Activated T-cell treated with anti-CD3 and anti-CD28 coated beads, Interleukin-2, amount 50 U/mL, for 24 hours (primary cell): Measurements from ENCODE around the gene LSM14A.

Source experiments
- DNase-seq: peaks from one replicate; pipeline ENCODE4 v3.0.0-alpha.2; 2020
- H3K27ac Mint-ChIP-seq: 2 replicates; pipeline ENCODE4 v1.8.0; 2020; ENCODE audit warnings: mild to moderate bottlenecking, mixed read lengths
- H3K27me3 Mint-ChIP-seq: 2 replicates; pipeline ENCODE4 v1.8.0; 2020; ENCODE audit warnings: mixed read lengths
- H3K36me3 Mint-ChIP-seq: 2 replicates; pipeline ENCODE4 v1.8.0; 2020; ENCODE audit warnings: low read depth, mixed read lengths
- H3K4me1 Mint-ChIP-seq: 2 replicates; pipeline ENCODE4 v1.8.0; 2020; ENCODE audit warnings: low read depth, mixed read lengths
- H3K4me3 Mint-ChIP-seq: 2 replicates; pipeline ENCODE4 v1.8.0; 2020; ENCODE audit warnings: mild to moderate bottlenecking, moderate library complexity, mixed read lengths
- H3K9me3 Mint-ChIP-seq: 2 replicates; pipeline ENCODE4 v1.8.0; 2020; ENCODE audit warnings: mixed read lengths

Gene LSM14A

GRCh38 chr19:34257559-34257924 is 85.2 kb downstream of the LSM14A start:
- peaks cover 60% of the 10 kb centered on the region for H3K4me1 Mint-ChIP-seq
- H3K36me3 Mint-ChIP-seq, result peaks cover 12% of the 10 kb centered on the region
- peak overlapping the region; percentile 16 for H3K27ac Mint-ChIP-seq
- no peaks in the 10 kb centered on the region for H3K27me3 Mint-ChIP-seq
- H3K9me3 Mint-ChIP-seq, result no peaks in the 10 kb centered on the region
- no peak overlapping the region for H3K4me3 Mint-ChIP-seq
- DNase-seq, result no peak

DNA sequence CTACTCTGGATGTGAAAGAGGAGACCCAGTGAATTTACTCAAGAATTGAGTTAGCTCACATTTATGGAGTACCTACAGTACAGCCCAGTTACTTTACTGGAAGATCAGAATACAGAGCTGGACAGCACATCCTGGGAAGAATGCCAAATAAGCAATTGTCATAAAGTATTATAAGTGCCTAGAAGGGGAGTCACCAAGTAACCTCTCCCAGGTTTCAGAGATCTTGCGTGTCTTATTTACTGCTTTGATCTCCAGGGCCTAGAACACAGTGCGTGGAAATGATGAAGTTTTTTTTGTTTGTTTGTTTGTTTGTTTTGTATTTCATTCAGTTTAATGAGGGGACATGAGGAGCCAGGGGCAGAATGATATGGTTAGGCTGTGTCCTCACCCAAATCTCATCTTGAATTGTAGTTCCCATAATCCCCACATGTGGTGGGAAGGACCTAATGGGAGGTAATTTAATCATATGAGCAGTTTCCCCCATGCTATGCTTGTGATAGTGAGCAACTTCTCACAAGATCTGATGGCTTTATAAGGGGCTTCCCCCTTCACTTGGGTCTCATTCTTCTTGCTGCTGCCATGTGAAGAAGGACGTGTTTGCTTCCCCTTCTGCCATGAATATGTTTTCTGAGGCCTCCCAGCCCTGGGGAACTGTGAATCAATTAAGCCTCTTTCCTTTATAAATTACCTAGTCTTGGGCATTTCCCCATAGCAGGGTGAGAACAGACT is 87.2 kb downstream of the LSM14A start:
- Mint-ChIP-seq H3K4me1 (peaks cover 56% of the 10 kb centered on the region), H3K4me3 (no peak overlapping the region), H3K27me3 (no peaks in the 10 kb centered on the region), H3K36me3 (peaks cover 11% of the 10 kb centered on the region), H3K27ac (peak overlapping the region; percentile 55), H3K9me3 (no peaks in the 10 kb centered on the region)
- no peak for DNase-seq

DNA sequence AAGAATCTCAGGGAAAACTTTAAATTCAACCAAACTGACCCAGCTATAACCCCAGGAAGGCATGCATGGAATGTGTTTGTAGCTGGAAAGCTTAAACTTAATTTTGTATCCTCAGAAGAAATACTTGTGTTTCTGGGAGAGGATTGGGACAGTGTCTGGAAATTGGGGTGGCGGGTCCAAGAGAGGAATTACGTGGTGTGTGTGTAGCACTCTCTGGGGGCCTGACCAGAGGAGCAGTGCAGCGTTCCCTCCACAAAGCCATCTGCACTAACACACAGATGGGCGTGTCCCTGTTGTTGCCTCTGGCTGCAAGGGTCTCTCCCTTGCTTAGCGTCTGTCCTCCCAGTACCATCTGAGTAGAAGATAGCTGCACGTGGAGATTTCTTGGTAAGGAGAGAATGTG is 88.5 kb downstream of the LSM14A start:
- Mint-ChIP-seq H3K36me3 (peaks cover 8% of the 10 kb centered on the region), H3K27me3 (no peaks in the 10 kb centered on the region), H3K9me3 (no peaks in the 10 kb centered on the region), H3K4me1 (peaks cover 62% of the 10 kb centered on the region), H3K27ac (no peak overlapping the region), H3K4me3 (no peak overlapping the region)
- DNase-seq, result no peak

DNA sequence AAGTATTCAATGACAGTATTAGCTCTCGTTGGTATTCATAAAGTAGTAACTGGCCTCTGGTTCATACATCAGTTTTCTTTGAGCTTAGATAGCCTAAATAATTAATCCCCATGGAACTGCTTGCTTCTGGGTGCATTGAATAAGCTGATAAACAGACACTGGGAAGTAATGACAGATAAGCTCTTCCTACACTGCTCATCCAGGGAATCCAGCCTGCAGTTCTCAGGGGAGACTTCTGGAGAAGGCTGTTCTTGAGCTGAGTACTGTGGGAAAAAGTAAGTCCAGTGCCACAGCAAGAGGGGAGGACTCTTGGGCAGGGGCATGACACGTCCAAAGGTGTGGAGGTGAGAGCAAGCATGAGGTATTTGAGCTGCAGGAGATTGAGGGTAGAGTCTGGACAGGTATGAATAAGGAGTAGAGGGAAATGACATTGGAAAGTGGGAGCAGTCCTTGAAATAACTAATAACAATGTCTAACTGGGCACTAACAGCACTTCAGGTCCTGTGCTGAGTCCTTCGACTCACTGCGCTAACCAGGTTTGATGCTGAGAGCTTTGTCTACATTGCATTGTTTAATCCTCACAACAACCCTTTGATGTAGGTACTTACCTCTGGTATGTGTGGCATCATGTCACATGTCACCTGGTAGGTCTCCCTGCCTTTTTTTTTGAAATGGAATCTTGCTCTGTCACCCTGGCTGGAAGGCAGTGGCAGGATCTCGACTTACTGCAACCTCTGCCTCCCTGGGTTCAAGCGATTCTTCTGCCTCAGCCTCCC is 89.2 kb downstream of the LSM14A start:
- Mint-ChIP-seq H3K9me3 (no peaks in the 10 kb centered on the region), H3K27me3 (no peaks in the 10 kb centered on the region), H3K36me3 (peaks cover 8% of the 10 kb centered on the region), H3K4me1 (peaks cover 64% of the 10 kb centered on the region), H3K27ac (no peak overlapping the region), H3K4me3 (no peak overlapping the region)
- DNase-seq, result no peak

DNA sequence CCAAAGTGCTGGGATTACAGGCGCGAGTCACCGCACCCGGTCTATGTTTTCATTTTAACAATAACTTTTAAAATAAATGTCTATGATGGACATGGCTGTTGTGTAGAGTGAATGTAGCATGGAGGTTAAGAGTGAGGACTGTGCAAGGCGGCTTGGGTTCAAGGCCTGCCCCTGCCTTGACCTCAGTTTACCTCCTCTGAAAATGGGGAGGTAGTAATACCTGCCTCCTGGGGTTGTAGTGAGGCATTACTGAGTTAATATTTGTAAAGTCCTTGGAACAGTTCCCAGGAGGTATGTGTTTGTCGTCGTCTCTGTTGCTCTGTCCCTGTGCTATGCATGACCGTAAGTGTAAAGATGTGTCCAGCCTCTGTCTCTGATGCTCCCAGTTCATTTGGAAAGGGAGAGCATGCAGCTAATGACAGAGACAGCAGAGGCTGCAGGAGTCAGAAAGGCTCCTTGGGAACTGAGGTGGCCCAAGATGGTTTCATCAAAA is 91.5 kb downstream of the LSM14A start:
- Mint-ChIP-seq H3K9me3 (no peaks in the 10 kb centered on the region), H3K36me3 (peaks cover 7% of the 10 kb centered on the region), H3K27me3 (no peaks in the 10 kb centered on the region), H3K27ac (peak overlapping the region; percentile 37), H3K4me1 (peaks cover 60% of the 10 kb centered on the region), H3K4me3 (no peak overlapping the region)
- no peak for DNase-seq

- Mint-ChIP-seq H3K4me1 (peaks cover 64% of the 10 kb centered on the region), H3K27ac (peak overlapping the region; percentile 62)
Measured at GRCh38 chr19:34265221-34265650, 92.9 kb downstream of the LSM14A start.

DNA sequence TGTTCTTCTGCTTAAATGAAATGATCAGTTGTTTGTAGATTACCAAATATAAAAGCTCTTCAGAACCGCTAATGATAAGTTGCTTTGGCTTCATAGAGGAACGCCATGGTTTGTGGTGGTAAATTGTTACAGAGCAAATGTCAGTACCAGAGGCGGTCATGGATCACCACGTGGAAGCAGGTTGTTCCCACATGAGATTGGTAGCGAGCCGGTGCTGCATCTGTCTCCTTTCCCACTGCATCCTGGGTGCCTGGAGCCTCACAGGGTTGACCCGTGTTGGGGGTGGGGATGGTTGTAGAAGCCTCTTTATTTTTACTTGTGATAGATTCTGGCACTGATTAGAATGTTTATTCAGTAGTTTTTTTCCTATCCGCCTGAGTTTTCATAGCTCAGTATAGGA is 96.8 kb downstream of the LSM14A start:
- Mint-ChIP-seq H3K27me3 (no peaks in the 10 kb centered on the region), H3K4me1 (peaks cover 74% of the 10 kb centered on the region), H3K27ac (peak overlapping the region; percentile 78), H3K36me3 (peaks cover 3% of the 10 kb centered on the region), H3K4me3 (peak overlapping the region; percentile 32), H3K9me3 (no peaks in the 10 kb centered on the region)
- DNase-seq, result no peak

More at GRCh38 chr19:34265221-34265650, 92.9 kb downstream of the LSM14A start:
- Mint-ChIP-seq H3K36me3 (peaks cover 3% of the 10 kb centered on the region), H3K9me3 (no peaks in the 10 kb centered on the region), H3K4me3 (no peak overlapping the region), H3K27me3 (no peaks in the 10 kb centered on the region)
- no peak for DNase-seq

GRCh38 chr19:34269489-34269888 is 97.2 kb downstream of the LSM14A start:
- DNase-seq, result no peak
- H3K4me3 Mint-ChIP-seq, result peak overlapping the region; percentile 64
- H3K27ac Mint-ChIP-seq, result peak overlapping the region; percentile 94
- H3K4me1 Mint-ChIP-seq, result peaks cover 76% of the 10 kb centered on the region
- no peaks in the 10 kb centered on the region for H3K27me3 Mint-ChIP-seq
- H3K36me3 Mint-ChIP-seq, result peaks cover 5% of the 10 kb centered on the region
- no peaks in the 10 kb centered on the region for H3K9me3 Mint-ChIP-seq

- H3K4me3 Mint-ChIP-seq, result peak overlapping the region; percentile 64
- peak; percentile 64 for DNase-seq
- H3K4me1 Mint-ChIP-seq, result peaks cover 75% of the 10 kb centered on the region
- H3K36me3 Mint-ChIP-seq, result peaks cover 6% of the 10 kb centered on the region
- peak overlapping the region; percentile 94 for H3K27ac Mint-ChIP-seq
- H3K27me3 Mint-ChIP-seq, result no peaks in the 10 kb centered on the region
- no peaks in the 10 kb centered on the region for H3K9me3 Mint-ChIP-seq
Measured at GRCh38 chr19:34269968-34270621, 97.8 kb downstream of the LSM14A start.

- H3K4me1 Mint-ChIP-seq, result peaks cover 82% of the 10 kb centered on the region
- DNase-seq, result no peak
- no peak overlapping the region for H3K27ac Mint-ChIP-seq
- H3K27me3 Mint-ChIP-seq, result no peaks in the 10 kb centered on the region
- H3K9me3 Mint-ChIP-seq, result peaks cover 5% of the 10 kb centered on the region
- no peak overlapping the region for H3K4me3 Mint-ChIP-seq
- peaks cover 10% of the 10 kb centered on the region for H3K36me3 Mint-ChIP-seq
Measured at GRCh38 chr19:34273121-34273520, 100.8 kb downstream of the LSM14A start.

- Mint-ChIP-seq H3K27me3 (no peaks in the 10 kb centered on the region), H3K4me1 (peaks cover 76% of the 10 kb centered on the region)
Measured at GRCh38 chr19:34274284-34274826, 102.1 kb downstream of the LSM14A start.

DNA sequence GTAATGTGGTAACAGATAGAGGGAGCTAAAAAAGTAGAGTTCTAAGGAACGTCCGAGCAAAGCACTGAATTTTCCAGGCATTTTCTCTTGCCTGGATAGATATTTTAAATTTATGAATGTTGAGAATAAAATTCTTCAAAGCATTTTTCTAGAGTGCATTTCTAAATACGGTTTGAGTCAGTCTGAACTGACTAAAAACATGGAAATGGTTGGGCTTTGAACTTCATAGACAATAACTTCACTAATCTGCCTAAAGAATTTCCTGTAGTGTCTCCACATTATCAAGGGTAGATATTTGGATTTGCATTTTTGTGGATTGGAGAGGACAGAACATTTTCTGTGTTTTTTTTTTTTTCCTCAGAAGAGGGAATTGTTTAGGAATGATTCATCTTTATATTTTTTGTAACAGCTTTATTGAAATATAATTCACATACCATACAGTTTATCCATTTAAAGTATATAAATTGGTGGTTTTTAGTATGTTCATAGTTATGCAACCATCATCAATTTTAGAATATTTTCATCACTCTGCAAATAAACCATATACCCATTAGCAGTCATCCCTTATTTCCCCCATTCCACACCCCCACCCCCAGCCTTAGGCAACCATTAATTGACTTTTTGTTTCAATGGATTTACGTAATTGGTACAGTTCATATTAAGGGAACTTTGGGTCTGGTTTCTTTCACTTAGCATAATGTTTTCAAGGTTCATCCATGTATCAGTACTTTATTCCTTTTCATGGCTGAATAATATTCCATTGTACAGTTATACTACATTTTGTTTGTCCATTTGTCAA is 102.7 kb downstream of the LSM14A start:
- Mint-ChIP-seq H3K9me3 (peaks cover 5% of the 10 kb centered on the region), H3K27ac (peak overlapping the region; percentile 9), H3K4me3 (no peak overlapping the region), H3K27me3 (no peaks in the 10 kb centered on the region), H3K36me3 (peaks cover 10% of the 10 kb centered on the region), H3K4me1 (peaks cover 72% of the 10 kb centered on the region)
- no peak for DNase-seq

More at GRCh38 chr19:34274284-34274826, 102.1 kb downstream of the LSM14A start:
- no peak overlapping the region for H3K4me3 Mint-ChIP-seq
- peak overlapping the region; percentile 9 for H3K27ac Mint-ChIP-seq
- peaks cover 5% of the 10 kb centered on the region for H3K9me3 Mint-ChIP-seq
- DNase-seq, result no peak
- H3K36me3 Mint-ChIP-seq, result peaks cover 10% of the 10 kb centered on the region

DNA sequence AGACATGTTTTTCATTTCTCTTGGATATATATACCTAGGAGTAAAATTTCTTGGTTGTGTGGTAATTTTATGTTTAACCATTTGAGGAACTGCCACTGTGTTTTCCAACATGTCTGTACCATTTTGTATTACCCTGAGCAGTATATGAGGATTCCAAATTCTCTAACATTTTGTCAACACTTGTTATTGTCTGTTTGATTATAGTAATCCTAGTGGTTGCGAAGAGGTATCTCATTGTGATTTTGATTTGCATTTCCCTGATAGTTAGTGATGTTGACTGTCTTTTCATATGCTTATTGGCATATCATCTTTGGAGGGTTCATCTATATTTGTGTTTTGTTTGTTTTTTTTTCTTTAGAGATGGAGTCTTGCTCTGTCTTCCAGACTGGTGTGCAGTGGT is 103.4 kb downstream of the LSM14A start:
- peaks cover 10% of the 10 kb centered on the region for H3K36me3 Mint-ChIP-seq
- DNase-seq, result no peak
- no peaks in the 10 kb centered on the region for H3K27me3 Mint-ChIP-seq
- H3K4me3 Mint-ChIP-seq, result no peak overlapping the region
- peaks cover 5% of the 10 kb centered on the region for H3K9me3 Mint-ChIP-seq
- H3K4me1 Mint-ChIP-seq, result peaks cover 65% of the 10 kb centered on the region
- H3K27ac Mint-ChIP-seq, result no peak overlapping the region

- H3K27me3 Mint-ChIP-seq, result no peaks in the 10 kb centered on the region
- H3K27ac Mint-ChIP-seq, result peak overlapping the region; percentile 51
- H3K4me1 Mint-ChIP-seq, result peaks cover 58% of the 10 kb centered on the region
- H3K36me3 Mint-ChIP-seq, result peaks cover 12% of the 10 kb centered on the region
- H3K4me3 Mint-ChIP-seq, result no peak overlapping the region
- DNase-seq, result no peak
- H3K9me3 Mint-ChIP-seq, result peaks cover 5% of the 10 kb centered on the region
Measured at GRCh38 chr19:34276614-34277013, 104.3 kb downstream of the LSM14A start.
